ENCODE data around the gene RASIP1. TPM values are rescaled to one million over a fixed set of nuclear protein-coding genes. Genes with fewer than 3 reads are reported as not detected.

RASIP1 gene
- total RNA-seq, 1 donor from 2014 or later, result 0.07 TPM

GRCh38 chr19:48726556-48726955 is 13.9 kb downstream of the RASIP1 start:
- H3K27me3 Mint-ChIP-seq, result no peaks in the 10 kb centered on the region
- no peak for DNase-seq
- no peak for TF ChIP-seq CTCF (IDR thresholded peaks at IDR 0.05)
- ATAC-seq (ENCODE audit: low read depth), result peak; percentile 35
- POLR2A ChIA-PET, result interaction anchor here (0.6 to 1.1 kb wide), 3 partner anchors 11 to 235 kb away, joined by 3 to 5 read pairs (median 4); no protein-coding TSS in a partner anchor
- peak overlapping the region; percentile 64 for H3K27ac Mint-ChIP-seq
- H3K36me3 Mint-ChIP-seq (ENCODE audit: low read depth), result peaks cover 8% of the 10 kb centered on the region
- intact Hi-C loops (cut with micrococcal nuclease), result loop anchor here (10.0 kb wide), 1 partner anchor 728 kb away; the partner anchor contains the start of genes ALDH16A1 and PIH1D1
- peaks cover 13% of the 10 kb centered on the region for H3K9me3 Mint-ChIP-seq
- peaks cover 23% of the 10 kb centered on the region for H3K4me1 Mint-ChIP-seq
- H3K4me3 Mint-ChIP-seq, result no peak overlapping the region
- CTCF ChIA-PET, result interaction anchor here (1.3 kb wide), 1 partner anchor 244 kb away, joined by 3 read pairs; no protein-coding TSS in a partner anchor

GRCh38 chr19:48724796-48725753 is 15.3 kb downstream of the RASIP1 start:
- Mint-ChIP-seq H3K4me3 (peak overlapping the region; percentile 64), H3K27me3 (no peaks in the 10 kb centered on the region), H3K36me3 (ENCODE audit: low read depth) (peaks cover 11% of the 10 kb centered on the region), H3K4me1 (peaks cover 34% of the 10 kb centered on the region), H3K27ac (peak overlapping the region; percentile 79), H3K9me3 (peaks cover 13% of the 10 kb centered on the region)
- ChIA-PET POLR2A (interaction anchor here (0.6 to 2.4 kb wide), 7 partner anchors 9 to 361 kb away, joined by 3 to 13 read pairs (median 4); partner anchors contain the start of genes HSD17B14, RUVBL2, SYNGR4 and TMEM143), CTCF (interaction anchor here (1.0 to 2.2 kb wide), 3 partner anchors 7 to 246 kb away, joined by 3 to 5 read pairs (median 3); no protein-coding TSS in a partner anchor)
- intact Hi-C loops (cut with micrococcal nuclease), result loop anchor here (1.0 to 10.0 kb wide), 2 partner anchors 11 to 730 kb away; partner anchors contain the start of genes ALDH16A1 and PIH1D1
- no peak for DNase-seq
- peak; percentile 50 for ATAC-seq (ENCODE audit: low read depth)
- TF ChIP-seq CTCF (IDR thresholded peaks at IDR 0.05), result no peak

GRCh38 chr19:48722196-48722708 is 18.2 kb downstream of the RASIP1 start:
- Mint-ChIP-seq H3K4me1 (peaks cover 30% of the 10 kb centered on the region), H3K9me3 (peaks cover 11% of the 10 kb centered on the region), H3K27ac (no peak overlapping the region), H3K27me3 (no peaks in the 10 kb centered on the region), H3K36me3 (ENCODE audit: low read depth) (peaks cover 11% of the 10 kb centered on the region), H3K4me3 (no peak overlapping the region)
- no peak for DNase-seq
- CTCF ChIA-PET, result no interaction called here
- no peak for TF ChIP-seq CTCF (IDR thresholded peaks at IDR 0.05)
- intact Hi-C loops (cut with micrococcal nuclease), result loop anchor here (10.0 kb wide), 1 partner anchor 733 kb away; the partner anchor contains the start of genes ALDH16A1 and PIH1D1
- ATAC-seq (ENCODE audit: low read depth), result no peak
- POLR2A ChIA-PET, result interaction anchor here (0.7 to 2.0 kb wide), 2 partner anchors 16 to 1591 kb away, joined by 6 to 8 read pairs; partner anchors contain the start of gene SAE1

- Mint-ChIP-seq H3K4me1 (peaks cover 24% of the 10 kb centered on the region), H3K9me3 (peaks cover 6% of the 10 kb centered on the region), H3K36me3 (ENCODE audit: low read depth) (peaks cover 6% of the 10 kb centered on the region), H3K27ac (peak overlapping the region; percentile 92), H3K27me3 (no peaks in the 10 kb centered on the region), H3K4me3 (peak overlapping the region; percentile 95)
- DNase-seq, result peak; percentile 81
- TF ChIP-seq CTCF (IDR thresholded peaks at IDR 0.05), result no peak
- ChIA-PET CTCF (no interaction called here), POLR2A (interaction anchor here (0.5 to 2.0 kb wide), 7 partner anchors 15 to 1088 kb away, joined by 3 to 10 read pairs (median 4); partner anchors contain the start of genes RPL18 and SPHK2)
- ATAC-seq (ENCODE audit: low read depth), result peak; percentile 86
- intact Hi-C loops (cut with micrococcal nuclease), result loop anchor here (1.0 to 10.0 kb wide), 4 partner anchors 18 to 1156 kb away; partner anchors contain the start of genes AKT1S1, ALDH16A1, PIH1D1 and RPL18
Observed at GRCh38 chr19:48720613-48721296, 19.7 kb downstream of the RASIP1 start.

All from activated B cell treated with CpG ODN at 0.5 μM for 24 hours (primary cell).